Bronchial epithelial cell (primary cell): ENCODE results near the gene CACNA2D4. TPM values are rescaled to one million over a fixed set of nuclear protein-coding genes. Genes with fewer than 3 reads are reported as not detected.

Experiments
- DNase-seq: peaks from one replicate; pipeline ENCODE4 v3.0.0-alpha.2; 2010; ENCODE audit warnings: low read depth
- FAIRE-seq: peaks from 2 replicates; lab custom pipeline; 2011; peaks lifted over from hg19 to GRCh38; lab: Jason Lieb, UNC
- H3K27me3 ChIP-seq: 2 replicates; pipeline ENCODE4 v1.5.1; 2011; ENCODE audit warnings: low read length; ENCODE audit not compliant: control insufficient read depth, insufficient read depth
- H3K36me3 ChIP-seq: 2 replicates; pipeline ENCODE4 v1.5.1; 2011; ENCODE audit warnings: low read length; ENCODE audit not compliant: control insufficient read depth, insufficient read depth
- H3K4me3 ChIP-seq: 2 replicates; pipeline ENCODE4 v1.5.1; 2011; ENCODE audit warnings: mild to moderate bottlenecking, low read depth, low read length, control low read depth
- CTCF ChIP-seq: IDR thresholded peaks from 2 replicates; pipeline ENCODE4 v1.5.1; 2011; ENCODE audit warnings: mild to moderate bottlenecking, moderate library complexity, low read length, control low read depth, inconsistent platforms; ENCODE audit not compliant: insufficient read depth, severe bottlenecking
- total RNA-seq: library from RNA; depleted of rRNA; stranded (reverse); fragments of >200 nt; gene quantifications from 2 replicates; pipeline ENCODE4 v1.2.1, GENCODE V29; 2014

The CACNA2D4 gene
- total RNA-seq, 1 donor from 2014 or later: not detected

GRCh38 chr12:1795221-1795784, 123.1 kb downstream of the CACNA2D4 start:
- TF ChIP-seq CTCF: no peak
- no peak overlapping the region for H3K4me3 ChIP-seq
- DNase-seq (no peak), FAIRE-seq (no peak)
- no peaks in the 10 kb centered on the region for H3K27me3 ChIP-seq
- no peaks in the 10 kb centered on the region for H3K36me3 ChIP-seq

GRCh38 chr12:1794440-1795090, 123.9 kb downstream of the CACNA2D4 start:
- no peak for FAIRE-seq
- no peak for TF ChIP-seq CTCF
- no peak for DNase-seq
- no peak overlapping the region for H3K4me3 ChIP-seq
- no peaks in the 10 kb centered on the region for H3K27me3 ChIP-seq
- no peaks in the 10 kb centered on the region for H3K36me3 ChIP-seq

- DNase-seq: no peak
- H3K4me3 ChIP-seq: no peak overlapping the region
- TF ChIP-seq CTCF: no peak
- no peaks in the 10 kb centered on the region for H3K27me3 ChIP-seq
- no peaks in the 10 kb centered on the region for H3K36me3 ChIP-seq
- FAIRE-seq: no peak
Measured at GRCh38 chr12:1793426-1794210, 124.8 kb downstream of the CACNA2D4 start.

- Histone ChIP-seq H3K4me3 (no peak overlapping the region), H3K36me3 (no peaks in the 10 kb centered on the region), H3K27me3 (no peaks in the 10 kb centered on the region)
- no peak for FAIRE-seq
- no peak for DNase-seq
- TF ChIP-seq CTCF: no peak
Measured at GRCh38 chr12:1792406-1792805, 126.0 kb downstream of the CACNA2D4 start.

GRCh38 chr12:1791104-1791841, 127.2 kb downstream of the CACNA2D4 start:
- DNase-seq (peak; percentile 62), FAIRE-seq (peak; percentile 47)
- Histone ChIP-seq H3K27me3 (no peaks in the 10 kb centered on the region), H3K4me3 (no peak overlapping the region), H3K36me3 (peaks cover 2% of the 10 kb centered on the region)
- peak; percentile 69 for TF ChIP-seq CTCF
